Thyroid gland (tissue), 4 donors: ENCODE results near the gene COX7B2.

ENCODE experiments used
- CTCF ChIP-seq, 6 experiments: fragments of 200-600 bp in 3 of 6; fragments of 450-650 bp in 3 of 6; sonication (generic) in 3 of 6; IDR thresholded peaks; one replicate each; pipeline ENCODE4 v1.5.1; 2016 to 2019; ENCODE audit warnings: antibody characterized with exemption in 6 of 6, mild to moderate bottlenecking in 2 of 6, inconsistent platforms in 1 of 6, moderate library complexity in 1 of 6
- POLR2A ChIP-seq, 2 donors: fragments of 450-650 bp; IDR thresholded peaks; one replicate each; pipeline ENCODE4 v1.6.1; 2017; ENCODE audit warnings: antibody characterized with exemption in 2 of 2, mild to moderate bottlenecking in 2 of 2, moderate library complexity in 1 of 2

GRCh38 chr4:46820154-46820553, 88.9 kb downstream of the COX7B2 start:
- no peak for TF ChIP-seq POLR2A (IDR thresholded peaks at IDR 0.05)
- no peak for TF ChIP-seq CTCF (IDR thresholded peaks at IDR 0.05)
